ENCODE data around the gene NAXD. TPM values are rescaled to one million over a fixed set of nuclear protein-coding genes. Genes with fewer than 3 reads are reported as not detected.

NAXD gene
- total RNA-seq (2022; extraction: Qiagen RNA extraction; ENCODE audit: low read depth): 13.2 to 19.0 TPM (median 17.7 TPM) in 5 replicates

GRCh38 chr13:110615322-110616102 lies at the start of gene NAXD:
Gene NAXD (plus strand): TSS chr13:110615545. CDS start chr13:110615602, 57 bp downstream.

Other genes starting within 250 kb of the NAXD start
- gene RAB20, start 53.8 kb upstream of the NAXD start, total RNA-seq (2022; extraction: Qiagen RNA extraction; ENCODE audit: low read depth): 0.69 to 1.6 TPM (median 1.1 TPM) in 5 replicates
- 48.7 to 62.9 TPM (median 54.5 TPM) in 5 replicates for gene CARS2, start 90.6 kb downstream of the NAXD start, total RNA-seq (2022; extraction: Qiagen RNA extraction; ENCODE audit: low read depth)
- gene ING1, start 98.2 kb downstream of the NAXD start, total RNA-seq (2022; extraction: Qiagen RNA extraction; ENCODE audit: low read depth): 11.1 to 14.1 TPM (median 12.3 TPM) in 5 replicates